ENCODE measurements around the gene DYNLT4. TPM values are rescaled to one million over a fixed set of nuclear protein-coding genes. Genes with fewer than 3 reads are reported as not detected.
"Not testable (repeated sequence)": the region's sequence is repeated elsewhere in the genome, so short reads cannot be mapped to it uniquely, and the experiment has no call there.

Gene DYNLT4
- total RNA-seq, 6 experiments from 2014 or later = 0.26 TPM; not detected in 5

- peak in 1 of 3 donors; percentile 56 for DNase-seq
- intact Hi-C loops (cut with DNase I) = no loop called here
- ATAC-seq = no peak
- H3K27ac ChIP-seq = peak overlapping the region; percentile 78 to 93 (median 85)
- H3K27me3 ChIP-seq = no peaks in the 10 kb centered on the region
- 34% methylated on average over 10 of the region's 36 CpGs for WGBS (ENCODE audit: insufficient coverage, low coverage, low lambda C conversion rate, missing lambda C conversion rate)
- no peaks in the 10 kb centered on the region for H3K9me3 ChIP-seq
- peaks cover 4 to 27% (median 14%) of the 10 kb centered on the region in 4 donors for H3K36me3 ChIP-seq
- H3K4me1 ChIP-seq = peaks cover 0 to 13% (median 2%) of the 10 kb centered on the region in 4 donors
- H3K4me3 ChIP-seq = peak overlapping the region; percentile 89 to 94 (median 91)
- TF ChIP-seq CTCF (IDR thresholded peaks at IDR 0.05) (no peak), POLR2A (IDR thresholded peaks at IDR 0.05) (no peak)
These were observed 31.0 kb downstream of the DYNLT4 start for GRCh38 chr1:44775930-44776729.

- ATAC-seq = peak; percentile 91 to 96 (median 94)
- 0% methylated on average over 29 of the region's 65 CpGs for WGBS (ENCODE audit: insufficient coverage, low coverage, low lambda C conversion rate, missing lambda C conversion rate)
- H3K36me3 ChIP-seq = peaks cover 4 to 25% (median 14%) of the 10 kb centered on the region in 4 donors
- H3K4me1 ChIP-seq = peaks cover 0 to 13% (median 2%) of the 10 kb centered on the region in 4 donors
- DNase-seq = peak; percentile 89 to 93 (median 90)
- TF ChIP-seq CTCF (IDR thresholded peaks at IDR 0.05) (no peak), POLR2A (IDR thresholded peaks at IDR 0.05) (peak; percentile 94)
- H3K9me3 ChIP-seq = no peaks in the 10 kb centered on the region
- peak within 1 kb of the TSS; percentile 89 to 94 (median 91) for H3K4me3 ChIP-seq
- H3K27me3 ChIP-seq = no peaks in the 10 kb centered on the region
- intact Hi-C loops (cut with DNase I) = no loop called here
- peak within 1 kb of the TSS; percentile 78 to 93 (median 85) for H3K27ac ChIP-seq
These were observed 31.8 kb downstream of the DYNLT4 start, which contains the start of gene RPS8 for GRCh38 chr1:44775078-44775929. TSS of gene RPS8 (plus strand) at chr1:44775540. CDS start at chr1:44775597, 57 bp downstream.

- H3K9me3 ChIP-seq; intact Hi-C loops (cut with DNase I); H3K36me3 ChIP-seq; H3K27me3 ChIP-seq; H3K27ac ChIP-seq; H3K4me3 ChIP-seq; H3K4me1 ChIP-seq; ATAC-seq; DNase-seq: not testable (repeated sequence)
- 92% methylated on average over 2 of the region's 6 CpGs for WGBS (ENCODE audit: insufficient coverage, low coverage, low lambda C conversion rate, missing lambda C conversion rate)
These were observed 40.7 kb downstream of the DYNLT4 start for GRCh38 chr1:44766421-44766820.

GRCh38 chr1:44760876-44761275, 46.3 kb downstream of the DYNLT4 start:
- H3K36me3 ChIP-seq = no peaks in the 10 kb centered on the region
- no peaks in the 10 kb centered on the region for H3K9me3 ChIP-seq
- H3K4me3 ChIP-seq = no peak overlapping the region
- no peaks in the 10 kb centered on the region for H3K4me1 ChIP-seq
- DNase-seq = no peak
- TF ChIP-seq CTCF (IDR thresholded peaks at IDR 0.05) (no peak), POLR2A (IDR thresholded peaks at IDR 0.05) (no peak)
- 89% methylated on average over 1 of the region's 3 CpGs for WGBS (ENCODE audit: insufficient coverage, low coverage, low lambda C conversion rate, missing lambda C conversion rate)
- no peak for ATAC-seq
- H3K27ac ChIP-seq = no peak overlapping the region
- intact Hi-C loops (cut with DNase I) = no loop called here
- H3K27me3 ChIP-seq = no peaks in the 10 kb centered on the region

All from right lobe of liver (tissue), 6 donors.